ENCODE measurements around the gene MICB. TPM values are rescaled to one million over a fixed set of nuclear protein-coding genes. Genes with fewer than 3 reads are reported as not detected.

Gene MICB
- total RNA-seq, 1 experiment from 2014 or later = 72.1 TPM

GRCh38 chr6:31466466-31466865 lies 31.5 kb upstream of the MICB start:
- no peaks in the 10 kb centered on the region for H3K36me3 ChIP-seq (ENCODE audit: control insufficient read depth, insufficient read depth, low read length)
- intact Hi-C loops (cut with micrococcal nuclease; ENCODE audit: unreplicated experiment) = no loop called here
- H3K27ac ChIP-seq (ENCODE audit: low read length) = no peak overlapping the region
- no peaks in the 10 kb centered on the region for H3K9me3 ChIP-seq (ENCODE audit: control insufficient read depth, insufficient read depth, low read depth, low read length)
- no peaks in the 10 kb centered on the region for H3K27me3 ChIP-seq (ENCODE audit: control insufficient read depth, insufficient read depth, low read length)
- POLR2A ChIA-PET = no interaction called here
- no TSS peak for BruUV-seq (replicated peaks)
- CTCF ChIA-PET = no interaction called here
- no peak overlapping the region for H3K4me3 ChIP-seq (ENCODE audit: low read depth in 2 of 2, low read length in 2 of 2)
- no peak for TF ChIP-seq POLR2AphosphoS5 (IDR thresholded peaks at IDR 0.05; ENCODE audit: low read depth, low read length)
- TF ChIP-seq SIN3A (IDR thresholded peaks at IDR 0.05; ENCODE audit: borderline replicate concordance, insufficient read depth, low read depth, low read length) = no peak
- no peak for TF ChIP-seq CTCF (IDR thresholded peaks at IDR 0.05)
- TF ChIP-seq REST (IDR thresholded peaks at IDR 0.05; ENCODE audit: insufficient read depth in 1 of 2, low read depth in 2 of 2, low read length in 1 of 2) = no peak
- no peak for TF ChIP-seq TCF7L2 (IDR thresholded peaks at IDR 0.05; ENCODE audit: low read depth, low read length)
- H3K4me1 ChIP-seq (ENCODE audit: control insufficient read depth, insufficient read depth, low read length) = peaks cover 4% of the 10 kb centered on the region
- ATAC-seq = no peak
- in situ Hi-C loops (cut with HindIII; ENCODE audit: low pct_unique_long_range_greater_than_20kb, low sequenced_read_pairs) = no loop called here
- DNase-seq (ENCODE audit: low read depth, low spot score) = no peak

GRCh38 chr6:31467151-31467550 lies 30.8 kb upstream of the MICB start:
- Histone ChIP-seq H3K9me3 (ENCODE audit: control insufficient read depth, insufficient read depth, low read depth, low read length) (no peaks in the 10 kb centered on the region), H3K36me3 (ENCODE audit: control insufficient read depth, insufficient read depth, low read length) (no peaks in the 10 kb centered on the region), H3K4me1 (ENCODE audit: control insufficient read depth, insufficient read depth, low read length) (peaks cover 4% of the 10 kb centered on the region), H3K27me3 (ENCODE audit: control insufficient read depth, insufficient read depth, low read length) (no peaks in the 10 kb centered on the region), H3K27ac (ENCODE audit: low read length) (no peak overlapping the region), H3K4me3 (ENCODE audit: low read depth in 2 of 2, low read length in 2 of 2) (no peak overlapping the region)
- TF ChIP-seq CTCF (IDR thresholded peaks at IDR 0.05) (no peak), REST (IDR thresholded peaks at IDR 0.05; ENCODE audit: insufficient read depth in 1 of 2, low read depth in 2 of 2, low read length in 1 of 2) (no peak), POLR2AphosphoS5 (IDR thresholded peaks at IDR 0.05; ENCODE audit: low read depth, low read length) (no peak), SIN3A (IDR thresholded peaks at IDR 0.05; ENCODE audit: borderline replicate concordance, insufficient read depth, low read depth, low read length) (no peak)
- in situ Hi-C loops (cut with HindIII; ENCODE audit: low pct_unique_long_range_greater_than_20kb, low sequenced_read_pairs) (no loop called here), intact Hi-C loops (cut with micrococcal nuclease; ENCODE audit: unreplicated experiment) (no loop called here)
- ATAC-seq (no peak), DNase-seq (ENCODE audit: low read depth, low spot score) (no peak)
- ChIA-PET CTCF (no interaction called here), POLR2A (no interaction called here)
- no TSS peak for BruUV-seq (replicated peaks)
